ENCODE results near the gene HECTD4. TPM values are rescaled to one million over a fixed set of nuclear protein-coding genes. Genes with fewer than 3 reads are reported as not detected.

The HECTD4 gene
- total RNA-seq, 2 donors from 2014 or later: 14.8 to 16.5 TPM

DNA sequence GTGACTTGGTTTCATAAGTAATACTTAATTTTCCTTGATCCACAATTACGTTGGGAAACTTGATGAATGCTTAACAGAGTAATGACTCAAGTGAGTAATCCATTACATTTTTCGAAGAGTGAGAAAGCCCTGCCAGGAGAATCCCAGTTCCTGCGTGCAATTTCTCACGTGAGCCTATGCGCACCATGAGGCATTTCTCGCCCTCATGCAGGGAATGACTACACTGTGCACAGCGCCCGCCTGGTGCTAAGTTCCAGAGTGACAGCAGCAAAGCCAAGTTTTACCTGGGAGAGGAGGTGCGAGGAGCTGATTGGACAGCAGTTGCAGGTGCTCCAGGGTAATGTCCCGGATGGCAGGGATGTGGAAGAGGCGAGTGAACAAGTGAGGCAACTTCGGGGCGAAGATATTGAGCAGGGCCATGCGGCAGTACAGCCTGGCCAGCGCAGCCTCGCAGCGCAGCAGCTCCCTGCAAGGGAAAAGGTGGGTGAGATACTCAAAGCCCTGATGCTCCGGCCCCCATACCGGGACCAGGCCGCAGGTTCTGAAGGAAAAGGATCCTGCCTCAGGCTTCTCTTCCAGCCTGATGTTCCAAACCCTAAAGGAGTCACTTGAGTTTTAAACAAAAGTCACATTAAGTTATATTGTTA lies 187.5 kb downstream of the HECTD4 start:
- TF ChIP-seq, protein P1, sequence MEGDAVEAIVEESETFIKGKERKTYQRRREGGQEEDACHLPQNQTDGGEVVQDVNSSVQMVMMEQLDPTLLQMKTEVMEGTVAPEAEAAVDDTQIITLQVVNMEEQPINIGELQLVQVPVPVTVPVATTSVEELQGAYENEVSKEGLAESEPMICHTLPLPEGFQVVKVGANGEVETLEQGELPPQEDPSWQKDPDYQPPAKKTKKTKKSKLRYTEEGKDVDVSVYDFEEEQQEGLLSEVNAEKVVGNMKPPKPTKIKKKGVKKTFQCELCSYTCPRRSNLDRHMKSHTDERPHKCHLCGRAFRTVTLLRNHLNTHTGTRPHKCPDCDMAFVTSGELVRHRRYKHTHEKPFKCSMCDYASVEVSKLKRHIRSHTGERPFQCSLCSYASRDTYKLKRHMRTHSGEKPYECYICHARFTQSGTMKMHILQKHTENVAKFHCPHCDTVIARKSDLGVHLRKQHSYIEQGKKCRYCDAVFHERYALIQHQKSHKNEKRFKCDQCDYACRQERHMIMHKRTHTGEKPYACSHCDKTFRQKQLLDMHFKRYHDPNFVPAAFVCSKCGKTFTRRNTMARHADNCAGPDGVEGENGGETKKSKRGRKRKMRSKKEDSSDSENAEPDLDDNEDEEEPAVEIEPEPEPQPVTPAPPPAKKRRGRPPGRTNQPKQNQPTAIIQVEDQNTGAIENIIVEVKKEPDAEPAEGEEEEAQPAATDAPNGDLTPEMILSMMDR (IDR thresholded peaks at IDR 0.05): no peak
- no peak overlapping the region for H3K27ac ChIP-seq
- H3K4me1 ChIP-seq: peaks cover 0 to 12% of the 10 kb centered on the region in 2 donors
- no peak overlapping the region for H3K4me3 ChIP-seq
- no peaks in the 10 kb centered on the region for H3K9me3 ChIP-seq
- DNase-seq (ENCODE audit: low spot score): no peak
- no peaks in the 10 kb centered on the region for H3K27me3 ChIP-seq
- peaks cover 49% of the 10 kb centered on the region for H3K36me3 ChIP-seq

DNA sequence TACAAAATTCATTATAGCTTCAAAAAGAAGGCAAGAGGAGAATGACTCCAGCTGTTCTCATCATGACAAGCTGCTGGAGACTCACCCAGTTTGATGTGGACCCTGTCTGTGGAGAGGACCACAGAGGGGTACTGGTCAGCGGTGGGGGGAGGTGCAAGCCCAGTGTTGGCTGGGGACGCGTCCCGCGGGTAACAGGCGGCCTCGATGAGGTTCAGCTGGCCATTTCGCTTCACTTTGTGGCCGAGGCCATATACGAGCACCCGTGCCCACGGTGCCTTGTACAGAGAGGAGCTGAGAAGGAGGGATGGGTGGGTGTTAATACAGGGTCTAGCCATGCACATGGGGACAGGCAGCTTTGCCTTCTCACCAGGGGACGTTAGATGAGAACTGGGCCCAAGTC lies 189.8 kb downstream of the HECTD4 start:
- H3K4me1 ChIP-seq: peaks cover 0 to 12% of the 10 kb centered on the region in 2 donors
- no peak overlapping the region for H3K4me3 ChIP-seq
- no peak overlapping the region for H3K27ac ChIP-seq
- no peaks in the 10 kb centered on the region for H3K9me3 ChIP-seq
- no peak for DNase-seq (ENCODE audit: low spot score)
- H3K36me3 ChIP-seq: peaks cover 44% of the 10 kb centered on the region
- no peaks in the 10 kb centered on the region for H3K27me3 ChIP-seq
- TF ChIP-seq, protein P1 (IDR thresholded peaks at IDR 0.05): no peak

DNA sequence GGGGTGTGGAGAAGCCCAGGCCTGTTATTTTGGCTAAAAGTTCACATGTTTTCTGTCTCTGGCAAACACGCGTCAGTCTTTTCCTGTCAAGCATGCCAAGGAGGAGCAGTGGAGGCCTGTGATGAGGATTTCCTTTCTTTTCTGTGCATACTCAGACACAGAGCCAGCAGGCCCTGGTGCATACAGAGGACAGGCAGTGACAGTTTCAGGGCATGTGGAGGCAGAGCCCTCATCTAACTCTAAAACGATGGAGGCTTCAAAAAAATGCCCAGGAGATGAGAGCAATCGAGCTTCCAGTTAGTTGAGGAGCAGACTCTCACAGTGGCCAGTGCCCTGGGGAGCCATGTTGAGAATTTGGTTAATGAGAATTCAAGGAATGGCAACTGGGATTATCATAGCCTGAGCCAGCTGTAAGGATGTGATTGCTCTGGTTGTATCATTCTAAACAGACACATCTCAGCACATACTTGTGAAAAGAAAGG lies 190.3 kb downstream of the HECTD4 start:
- Histone ChIP-seq H3K27me3 (no peaks in the 10 kb centered on the region), H3K4me3 (no peak overlapping the region), H3K36me3 (peaks cover 46% of the 10 kb centered on the region), H3K4me1 (peaks cover 0 to 12% of the 10 kb centered on the region in 2 donors), H3K9me3 (no peaks in the 10 kb centered on the region), H3K27ac (peak overlapping the region in 1 of 2 donors; percentile 11)
- TF ChIP-seq, protein P1 (IDR thresholded peaks at IDR 0.05): no peak
- no peak for DNase-seq (ENCODE audit: low spot score)

DNA sequence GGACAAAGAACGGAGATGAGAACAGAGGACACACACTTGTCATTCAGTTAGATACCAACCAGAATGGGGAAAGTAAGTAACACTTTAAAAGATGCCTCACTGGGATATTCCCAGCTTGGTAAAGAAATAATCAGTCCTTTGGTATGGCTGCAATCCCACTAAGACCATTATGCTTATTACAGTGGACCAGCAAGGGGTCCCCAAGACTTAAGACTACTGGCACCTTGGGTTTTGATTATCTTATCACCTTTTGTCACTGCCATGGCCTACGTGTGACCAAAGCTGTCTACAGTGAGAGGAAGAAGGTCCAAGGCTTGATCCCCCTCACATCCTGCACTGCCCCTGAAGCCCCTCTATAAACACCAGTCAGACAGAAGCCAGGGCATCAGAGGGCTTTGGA lies 191.0 kb downstream of the HECTD4 start:
- H3K27me3 ChIP-seq: no peaks in the 10 kb centered on the region
- peaks cover 0 to 12% of the 10 kb centered on the region in 2 donors for H3K4me1 ChIP-seq
- DNase-seq (ENCODE audit: low spot score): no peak
- H3K9me3 ChIP-seq: no peaks in the 10 kb centered on the region
- H3K27ac ChIP-seq: peak overlapping the region; percentile 11 to 20
- TF ChIP-seq, protein P1 (IDR thresholded peaks at IDR 0.05): no peak
- no peak overlapping the region for H3K4me3 ChIP-seq
- H3K36me3 ChIP-seq: peaks cover 49% of the 10 kb centered on the region

DNA sequence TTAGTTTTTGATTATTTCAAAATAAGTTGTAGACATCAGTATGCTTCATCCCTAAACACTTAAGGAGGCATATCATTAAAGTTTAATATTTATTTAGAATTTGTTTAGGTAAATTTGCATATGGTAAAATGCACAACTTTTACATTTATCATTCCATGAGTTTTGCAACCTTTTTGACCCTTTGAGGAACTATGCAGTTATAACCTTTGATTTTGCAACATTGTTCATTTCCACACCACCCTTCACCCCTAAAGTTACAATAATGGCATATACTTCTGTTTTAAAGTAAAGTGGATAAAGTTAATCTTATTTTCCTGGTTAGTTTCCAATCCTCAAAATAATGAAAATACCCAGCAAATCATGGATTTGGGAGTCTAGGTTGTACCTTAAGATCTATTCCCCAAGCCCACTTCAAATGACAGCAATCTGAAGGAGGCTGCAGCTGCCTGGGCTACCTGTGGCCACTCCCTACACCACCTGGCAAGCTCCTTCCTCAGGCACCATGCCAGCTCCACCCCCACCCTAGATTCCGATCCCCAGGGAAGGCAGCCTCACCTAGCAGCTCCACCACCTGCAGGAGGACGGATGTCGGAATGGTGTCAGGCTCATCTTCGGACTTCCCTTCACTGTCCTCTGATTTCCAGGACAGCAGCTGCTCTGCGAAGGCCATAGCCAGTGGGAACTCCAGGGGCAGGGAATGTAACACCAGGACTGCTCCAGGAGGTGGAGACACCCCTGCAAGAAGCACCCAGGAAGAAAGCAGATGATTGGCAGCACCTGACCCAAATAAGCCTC lies 191.8 kb downstream of the HECTD4 start:
- Histone ChIP-seq H3K27me3 (no peaks in the 10 kb centered on the region), H3K36me3 (peaks cover 49% of the 10 kb centered on the region), H3K9me3 (no peaks in the 10 kb centered on the region), H3K4me3 (no peak overlapping the region), H3K4me1 (peaks cover 0 to 12% of the 10 kb centered on the region in 2 donors), H3K27ac (no peak overlapping the region)
- TF ChIP-seq, protein P1 (IDR thresholded peaks at IDR 0.05): no peak
- no peak for DNase-seq (ENCODE audit: low spot score)
